Hypothalamus (tissue), 51 donors: ENCODE measurements around the gene CSNK2A1.

Source experiments
- DNase-seq, 51 donors: peaks; one replicate each; lab custom pipeline; 2025; lab: John Stamatoyannopoulos, UW

Gene CSNK2A1

GRCh38 chr20:434661-435419 lies 108.8 kb downstream of the CSNK2A1 start:
- DNase-seq: no peak

- no peak for DNase-seq
Observed at GRCh38 chr20:434221-434620, 109.4 kb downstream of the CSNK2A1 start.

GRCh38 chr20:433300-433975 lies 110.2 kb downstream of the CSNK2A1 start:
- DNase-seq: no peak

GRCh38 chr20:432677-433299 lies 110.8 kb downstream of the CSNK2A1 start:
- DNase-seq: no peak

- no peak for DNase-seq
Observed at GRCh38 chr20:432208-432607, 111.4 kb downstream of the CSNK2A1 start.

GRCh38 chr20:431012-431904 lies 112.3 kb downstream of the CSNK2A1 start:
- DNase-seq: peak in 47 of 51 donors; percentile 5 to 85 (median 56)

- DNase-seq: no peak
Observed at GRCh38 chr20:430091-430999, 113.2 kb downstream of the CSNK2A1 start.

- DNase-seq: no peak
Observed at GRCh38 chr20:428658-429200, 114.9 kb downstream of the CSNK2A1 start.

- DNase-seq: no peak
Observed at GRCh38 chr20:427849-428657, 115.5 kb downstream of the CSNK2A1 start.

- DNase-seq: no peak
Observed at GRCh38 chr20:427401-427800, 116.2 kb downstream of the CSNK2A1 start.

- DNase-seq: no peak
Observed at GRCh38 chr20:426566-426965, 117.0 kb downstream of the CSNK2A1 start.
